ENCODE results near the gene EXOC7.

- TF ChIP-seq, protein P1, sequence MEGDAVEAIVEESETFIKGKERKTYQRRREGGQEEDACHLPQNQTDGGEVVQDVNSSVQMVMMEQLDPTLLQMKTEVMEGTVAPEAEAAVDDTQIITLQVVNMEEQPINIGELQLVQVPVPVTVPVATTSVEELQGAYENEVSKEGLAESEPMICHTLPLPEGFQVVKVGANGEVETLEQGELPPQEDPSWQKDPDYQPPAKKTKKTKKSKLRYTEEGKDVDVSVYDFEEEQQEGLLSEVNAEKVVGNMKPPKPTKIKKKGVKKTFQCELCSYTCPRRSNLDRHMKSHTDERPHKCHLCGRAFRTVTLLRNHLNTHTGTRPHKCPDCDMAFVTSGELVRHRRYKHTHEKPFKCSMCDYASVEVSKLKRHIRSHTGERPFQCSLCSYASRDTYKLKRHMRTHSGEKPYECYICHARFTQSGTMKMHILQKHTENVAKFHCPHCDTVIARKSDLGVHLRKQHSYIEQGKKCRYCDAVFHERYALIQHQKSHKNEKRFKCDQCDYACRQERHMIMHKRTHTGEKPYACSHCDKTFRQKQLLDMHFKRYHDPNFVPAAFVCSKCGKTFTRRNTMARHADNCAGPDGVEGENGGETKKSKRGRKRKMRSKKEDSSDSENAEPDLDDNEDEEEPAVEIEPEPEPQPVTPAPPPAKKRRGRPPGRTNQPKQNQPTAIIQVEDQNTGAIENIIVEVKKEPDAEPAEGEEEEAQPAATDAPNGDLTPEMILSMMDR (optimal IDR thresholded peaks at IDR 0.05 in 1 of 3, IDR thresholded peaks at IDR 0.05 in 1 of 3, conservative IDR thresholded peaks at IDR 0.05 in 1 of 3; ENCODE audit: extremely low read depth in 1 of 3, insufficient read depth in 2 of 3, low read length in 3 of 3), result no peak
- no peak for TF ChIP-seq EZH2 (IDR thresholded peaks at IDR 0.05; ENCODE audit: low read length)
These were observed 22.3 kb upstream of the EXOC7 start for GRCh38 chr17:76125922-76126321.

Data from keratinocyte (primary cell).